ENCODE data around the gene VIL1.

GRCh38 chr2:218471982-218472381 lies 53.1 kb downstream of the VIL1 start:
- no peak for TF ChIP-seq POLR2A (IDR thresholded peaks at IDR 0.05; ENCODE audit: low read length)
- TF ChIP-seq GATA1 (IDR thresholded peaks at IDR 0.05; ENCODE audit: low read depth, low read length) = no peak
